PC-3 (cell line): ENCODE measurements around the gene AZIN2.

Experiments
- CTCF ChIP-seq: fragments of 300-600 bp; sonication (generic); conservative IDR thresholded peaks from 2 replicates; pipeline ENCODE4 v1.5.1; 2017; ENCODE audit warnings: antibody characterized with exemption, low read depth, mild to moderate bottlenecking, low read length
- EZH2 ChIP-seq: fragments of 300-600 bp; sonication (generic); IDR thresholded peaks from one replicate; pipeline ENCODE4 v1.6.1; 2017; ENCODE audit warnings: antibody characterized with exemption, mild to moderate bottlenecking, low read length; ENCODE audit not compliant: unreplicated experiment
- EZH2phosphoT487 ChIP-seq: fragments of 300-600 bp; sonication (generic); IDR thresholded peaks from 2 replicates; pipeline ENCODE4 v1.6.1; 2018; ENCODE audit warnings: mild to moderate bottlenecking, antibody characterized with exemption, low read length, borderline replicate concordance

- TF ChIP-seq EZH2 (no peak), CTCF (no peak), EZH2phosphoT487 (no peak)
These were observed 1.7 kb downstream of the AZIN2 start for GRCh38 chr1:33082575-33083108.
